Stimulated activated naive CD8-positive, alpha-beta T cell treated with anti-CD3 and anti-CD28 coated beads, Interleukin-15, amount 100 ng/mL, for 72 hours (primary cell): ENCODE results near the gene EN2.

Experiments used
- ATAC-seq: fragments of 150-1000 bp; cut with Tn5 transposase; 2 replicates; pipeline ENCODE4 v1.10.0; 2021; ENCODE audit warnings: mild to moderate bottlenecking, moderate library complexity
- DNase-seq, 2 donors: peaks; one replicate each; pipeline ENCODE4 v3.0.0; 2021 to 2022
- H3K27ac Mint-ChIP-seq, 2 donors: one replicate each; pipeline ENCODE4 v1.8.0; 2022; ENCODE audit warnings: mild to moderate bottlenecking in 2 of 2, mixed read lengths in 2 of 2, moderate library complexity in 2 of 2
- H3K27me3 Mint-ChIP-seq: one replicate; pipeline ENCODE4 v1.8.0; 2022; ENCODE audit warnings: mixed read lengths
- H3K4me1 Mint-ChIP-seq: one replicate; pipeline ENCODE4 v1.8.0; 2022; ENCODE audit warnings: mild to moderate bottlenecking, mixed read lengths
- H3K4me3 Mint-ChIP-seq, 2 donors: one replicate each; pipeline ENCODE4 v1.8.0; 2022; ENCODE audit warnings: mild to moderate bottlenecking in 2 of 2, mixed read lengths in 2 of 2, moderate library complexity in 1 of 2
- H3K9me3 Mint-ChIP-seq, 2 donors: one replicate each; pipeline ENCODE4 v1.8.0; 2022; ENCODE audit warnings: mixed read lengths in 2 of 2

Gene EN2

GRCh38 chr7:155512246-155512887 lies 54.4 kb downstream of the EN2 start:
- Mint-ChIP-seq H3K27me3 (peaks cover 100% of the 10 kb centered on the region), H3K4me1 (peaks cover 21% of the 10 kb centered on the region), H3K9me3 (no peaks in the 10 kb centered on the region), H3K4me3 (no peak overlapping the region), H3K27ac (no peak overlapping the region)
- no peak for DNase-seq
- no peak for ATAC-seq

GRCh38 chr7:155513543-155514285 lies 55.8 kb downstream of the EN2 start:
- Mint-ChIP-seq H3K27me3 (peaks cover 100% of the 10 kb centered on the region), H3K4me3 (no peak overlapping the region), H3K9me3 (no peaks in the 10 kb centered on the region), H3K27ac (no peak overlapping the region), H3K4me1 (peaks cover 17% of the 10 kb centered on the region)
- ATAC-seq: no peak
- DNase-seq: no peak

GRCh38 chr7:155514296-155514695 lies 56.4 kb downstream of the EN2 start:
- DNase-seq: no peak
- peaks cover 97% of the 10 kb centered on the region for H3K27me3 Mint-ChIP-seq
- no peaks in the 10 kb centered on the region for H3K9me3 Mint-ChIP-seq
- no peak for ATAC-seq
- no peak overlapping the region for H3K27ac Mint-ChIP-seq
- no peak overlapping the region for H3K4me3 Mint-ChIP-seq
- H3K4me1 Mint-ChIP-seq: peaks cover 11% of the 10 kb centered on the region
